B cell (primary cell): ENCODE measurements around the gene LCN10. TPM values are rescaled to one million over a fixed set of nuclear protein-coding genes. Genes with fewer than 3 reads are reported as not detected.

Source experiments
- ATAC-seq: fragments of 200-7000 bp; cut with Tn5 transposase; one replicate; pipeline ENCODE4 v1.10.0; 2021; ENCODE audit warnings: low read depth, mild to moderate bottlenecking, moderate number of reproducible peaks, moderate library complexity
- CTCF ChIA-PET: fragments of 350-600 bp; sonication (Branson Sonifier 250); formaldehyde crosslinking; loops from one replicate; lab custom pipeline; 2021; ENCODE audit warnings: antibody characterized with exemption, inconsistent platforms; lab: Charles Lee
- POLR2A ChIA-PET: fragments of 350-600 bp; sonication (Branson Sonifier 250); formaldehyde crosslinking; loops from one replicate; lab custom pipeline; 2021; ENCODE audit warnings: antibody characterized with exemption; lab: Charles Lee
- DNase-seq: peaks from one replicate; pipeline ENCODE4 v3.0.0; 2013
- H2AFZ ChIP-seq: 2 replicates; pipeline ENCODE4 v1.6.1; 2012; ENCODE audit warnings: mild to moderate bottlenecking, low read depth, low read length; ENCODE audit not compliant: insufficient read depth, poor library complexity, severe bottlenecking
- H3K27ac ChIP-seq, 2 donors: 1 replicate in 1 of 2; 2 replicates in 1 of 2; pipeline ENCODE4 v1.5.1; 2012 to 2013; ENCODE audit warnings: low read length in 2 of 2, mild to moderate bottlenecking in 2 of 2, moderate library complexity in 1 of 2
- H3K27me3 ChIP-seq, 4 experiments: fragments of 200-600 bp in 1 of 4; sonication (generic) in 1 of 4; replicated peaks in 1 of 4; 1 replicate in 2 of 4; 2 replicates in 2 of 4; pipeline versions ENCODE4 v1.6.1 to v1.7.0; 2013 to 2016; ENCODE audit warnings: low read length in 3 of 4, mild to moderate bottlenecking in 2 of 4, mixed read lengths in 1 of 4, moderate library complexity in 1 of 4; ENCODE audit not compliant: insufficient read depth in 4 of 4, control insufficient read depth in 3 of 4; ENCODE audit errors: control extremely low read depth in 1 of 4
- H3K36me3 ChIP-seq, 2 experiments: replicated peaks in 1 of 2; 1 replicate in 1 of 2; 2 replicates in 1 of 2; pipeline versions ENCODE4 v1.6.1 to v1.7.1; 2013; ENCODE audit warnings: low read length in 1 of 2; ENCODE audit not compliant: insufficient read depth in 2 of 2, control insufficient read depth in 1 of 2; ENCODE audit errors: control extremely low read depth in 1 of 2, extremely low read depth in 1 of 2
- H3K4me1 ChIP-seq, 2 donors: fragments of 200-600 bp in 1 of 2; sonication (generic) in 1 of 2; 1 replicate in 1 of 2; 2 replicates in 1 of 2; pipeline versions ENCODE4 v1.5.1 to v1.6.1; 2013 to 2017; ENCODE audit warnings: low read length in 2 of 2; ENCODE audit not compliant: control insufficient read depth in 2 of 2, insufficient read depth in 2 of 2
- H3K4me2 ChIP-seq: replicated peaks from 2 replicates; pipeline ENCODE3; 2012; ENCODE audit warnings: mild to moderate bottlenecking, low read depth, low read length; ENCODE audit not compliant: poor library complexity, severe bottlenecking
- H3K4me3 ChIP-seq, 5 experiments: fragments of 200-600 bp in 1 of 5; sonication (generic) in 1 of 5; 1 replicate in 3 of 5; 2 replicates in 2 of 5; pipeline versions ENCODE4 v1.5.1 to v1.7.0; 2011 to 2016; ENCODE audit warnings: low read length in 4 of 5, mild to moderate bottlenecking in 4 of 5, low read depth in 2 of 5, control low read depth in 1 of 5, moderate library complexity in 1 of 5; ENCODE audit not compliant: insufficient read depth in 1 of 5; ENCODE audit errors: control extremely low read depth in 1 of 5, extremely low read depth in 1 of 5
- H3K79me2 ChIP-seq: fragments of 200-600 bp; sonication (generic); one replicate; pipeline ENCODE4 v1.6.0; 2016; ENCODE audit warnings: low read length; ENCODE audit not compliant: control insufficient read depth, insufficient read depth
- H3K9ac ChIP-seq: fragments of 200-600 bp; sonication (generic); 2 replicates; pipeline ENCODE4 v1.6.1; 2017; ENCODE audit warnings: mild to moderate bottlenecking, low read length, moderate library complexity
- H3K9me3 ChIP-seq, 3 donors: one replicate each; pipeline versions ENCODE4 v1.6.1 to v1.7.1; 2013; ENCODE audit warnings: low read length in 2 of 3; ENCODE audit not compliant: control insufficient read depth in 2 of 3, insufficient read depth in 1 of 3; ENCODE audit errors: control extremely low read depth in 1 of 3
- H4K20me1 ChIP-seq: 2 replicates; pipeline ENCODE4 v1.6.0; 2012; ENCODE audit warnings: mild to moderate bottlenecking, low read length; ENCODE audit not compliant: insufficient read depth, control insufficient read depth, poor library complexity, severe bottlenecking
- H3K27ac Mint-ChIP-seq: one replicate; pipeline ENCODE4 v1.8.0; 2021; ENCODE audit warnings: mixed read lengths
- H3K27me3 Mint-ChIP-seq: one replicate; pipeline ENCODE4 v1.8.0; 2021; ENCODE audit warnings: mixed read lengths
- H3K4me1 Mint-ChIP-seq: one replicate; pipeline ENCODE4 v1.8.0; 2021; ENCODE audit warnings: mixed read lengths
- H3K4me3 Mint-ChIP-seq: one replicate; pipeline ENCODE4 v1.8.0; 2021; ENCODE audit warnings: mixed read lengths
- H3K9me3 Mint-ChIP-seq: one replicate; pipeline ENCODE4 v1.8.0; 2022; ENCODE audit warnings: mixed read lengths; ENCODE audit not compliant: insufficient read depth
- CTCF ChIP-seq: fragments of 200-600 bp; IDR thresholded peaks from one replicate; pipeline ENCODE4 v1.8.0; 2022; ENCODE audit warnings: antibody characterized with exemption, mild to moderate bottlenecking
- EZH2 ChIP-seq: IDR thresholded peaks from 2 replicates; pipeline ENCODE4 v1.6.1; 2012; ENCODE audit warnings: borderline replicate concordance, low read depth, mild to moderate bottlenecking, moderate library complexity, low read length; ENCODE audit not compliant: insufficient read depth, poor library complexity, severe bottlenecking
- WGBS: methylation state at CpG from one replicate; pipeline ENCODE4 v1.1.5; 2013; ENCODE audit warnings: missing lambda C conversion rate; ENCODE audit not compliant: insufficient coverage; 5-methylcytosine and 5-hydroxymethylcytosine counted together
- intact Hi-C: fragments of 100-400 bp; cut with micrococcal nuclease; formaldehyde crosslinking; loops from one replicate; pipeline ENCODE4 v1.10.0; 2022
- polyA plus RNA-seq: library from polyadenylated mRNA; depleted of rRNA; stranded (reverse); fragments of >200 nt; gene quantifications from 2 replicates; pipeline ENCODE4 v1.2.3, GENCODE V29; 2012
- total RNA-seq, 2 donors: library from RNA; stranded (reverse); fragments of 120-200 nt in 1 of 2; gene quantifications; 1 replicate in 1 of 2; 2 replicates in 1 of 2; pipeline versions ENCODE4 v1.2.3 to v1.2.4, GENCODE V29; 2013 to 2022

LCN10 gene
- total and polyA plus RNA-seq, 2 donors (not counting 1 experiment from before 2014, with no cell fraction given) = 76.3 to 93.0 TPM

GRCh38 chr9:136782452-136782851 is 39.7 kb upstream of the LCN10 start:
- Histone ChIP-seq H3K27me3 (no peaks in the 10 kb centered on the region), H4K20me1 (no peaks in the 10 kb centered on the region), H3K27ac (no peak overlapping the region), H2AFZ (no peak overlapping the region), H3K4me3 (no peak overlapping the region), H3K79me2 (no peaks in the 10 kb centered on the region), H3K9me3 (no peaks in the 10 kb centered on the region), H3K9ac (no peak overlapping the region), H3K4me1 (peaks cover 0 to 2% of the 10 kb centered on the region in 2 donors), H3K36me3 (no peaks in the 10 kb centered on the region), H3K4me2 (no peak overlapping the region)
- no peak overlapping the region for H3K4me3 Mint-ChIP-seq
- peaks cover 4% of the 10 kb centered on the region for H3K4me1 Mint-ChIP-seq
- CTCF ChIA-PET = interaction anchor here (1.3 kb wide), 1 partner anchor 253 kb away, joined by 3 read pairs; no protein-coding TSS in a partner anchor
- no peaks in the 10 kb centered on the region for H3K9me3 Mint-ChIP-seq
- peaks cover 15% of the 10 kb centered on the region for H3K27me3 Mint-ChIP-seq
- intact Hi-C loops = no loop called here
- ATAC-seq (no peak), DNase-seq (no peak)
- TF ChIP-seq CTCF = no peak
- TF ChIP-seq EZH2 = no peak
- WGBS = 100% methylated on average over 3 of the region's 3 CpGs
- POLR2A ChIA-PET = interaction anchor here (2.0 kb wide), 1 partner anchor 14 kb away, joined by 4 read pairs; no protein-coding TSS in a partner anchor
- no peak overlapping the region for H3K27ac Mint-ChIP-seq

GRCh38 chr9:136779808-136780207 is 37.1 kb upstream of the LCN10 start:
- H3K79me2 ChIP-seq = no peaks in the 10 kb centered on the region
- H3K27me3 Mint-ChIP-seq = peaks cover 19% of the 10 kb centered on the region
- CTCF ChIA-PET = interaction anchor here (1.0 to 1.1 kb wide), 2 partner anchors 50 to 255 kb away, joined by 3 to 7 read pairs; no protein-coding TSS in a partner anchor
- no peak overlapping the region for H3K27ac ChIP-seq
- WGBS = 84% methylated on average over 5 of the region's 5 CpGs
- DNase-seq (no peak), ATAC-seq (no peak)
- peaks cover 0 to 4% (median 0%) of the 10 kb centered on the region in 4 experiments for H3K27me3 ChIP-seq
- no peak overlapping the region for H3K4me3 Mint-ChIP-seq
- H2AFZ ChIP-seq = no peak overlapping the region
- no peak overlapping the region for H3K4me3 ChIP-seq
- intact Hi-C loops = no loop called here
- POLR2A ChIA-PET = interaction anchor here (0.6 kb wide), 1 partner anchor 353 kb away, joined by 5 read pairs; no protein-coding TSS in a partner anchor
- peaks cover 4% of the 10 kb centered on the region for H3K4me1 Mint-ChIP-seq
- H3K9me3 Mint-ChIP-seq = no peaks in the 10 kb centered on the region
- H3K9me3 ChIP-seq = no peaks in the 10 kb centered on the region
- TF ChIP-seq EZH2 = no peak
- no peak for TF ChIP-seq CTCF
- no peak overlapping the region for H3K9ac ChIP-seq
- no peak overlapping the region for H3K4me2 ChIP-seq
- no peaks in the 10 kb centered on the region for H4K20me1 ChIP-seq
- no peaks in the 10 kb centered on the region for H3K36me3 ChIP-seq
- no peaks in the 10 kb centered on the region for H3K4me1 ChIP-seq
- no peak overlapping the region for H3K27ac Mint-ChIP-seq
